GM19023 (cell line): Measurements from ENCODE around the gene PUS10.
"Not testable (repeated sequence)": the region's sequence is repeated elsewhere in the genome, so short reads cannot be mapped to it uniquely, and the experiment has no call there.

Experiments used
- ATAC-seq: cut with Tn5 transposase; IDR thresholded peaks from one replicate; pipeline ENCODE4 v1.9.1; 2021; ENCODE audit warnings: mild to moderate bottlenecking, moderate library complexity; ENCODE audit not compliant: unreplicated experiment

PUS10 gene

GRCh38 chr2:61017556-61018317 lies at the start of gene PUS10, which contains the start of gene PEX13:
PUS10 (minus strand) TSS chr2:61018255; CDS start chr2:61011890, 6,365 bp downstream.
PEX13 (plus strand) TSS chr2:61017720; CDS start chr2:61017760, 40 bp downstream.
- ATAC-seq, result peak; percentile 84

GRCh38 chr2:61065714-61066709 lies 48.0 kb upstream of the PUS10 start, which contains the start of gene SANBR:
SANBR (plus strand) TSS chr2:61065871; CDS start chr2:61070351, 4,480 bp downstream.
- peak; percentile 98 for ATAC-seq

GRCh38 chr2:61059382-61059781 lies 41.3 kb upstream of the PUS10 start:
- no peak for ATAC-seq

GRCh38 chr2:61057562-61057961 lies 39.5 kb upstream of the PUS10 start:
- ATAC-seq, result no peak

- ATAC-seq, result no peak
These were observed 37.5 kb upstream of the PUS10 start for GRCh38 chr2:61055557-61055956.

- no peak for ATAC-seq
These were observed 27.9 kb upstream of the PUS10 start for GRCh38 chr2:61045999-61046398.

- no peak for ATAC-seq
These were observed 27.2 kb upstream of the PUS10 start for GRCh38 chr2:61045226-61045625.

- no peak for ATAC-seq
These were observed 26.6 kb upstream of the PUS10 start for GRCh38 chr2:61044636-61045035.

GRCh38 chr2:61042807-61043206 lies 24.8 kb upstream of the PUS10 start:
- no peak for ATAC-seq

GRCh38 chr2:61036643-61037042 lies 18.6 kb upstream of the PUS10 start:
- not testable (repeated sequence) for ATAC-seq

- ATAC-seq, result not testable (repeated sequence)
These were observed 16.5 kb upstream of the PUS10 start for GRCh38 chr2:61034592-61034991.

- no peak for ATAC-seq
These were observed 11.5 kb upstream of the PUS10 start for GRCh38 chr2:61029533-61029932.

GRCh38 chr2:61023670-61024069 lies 5.6 kb upstream of the PUS10 start:
- ATAC-seq, result no peak

- no peak for ATAC-seq
These were observed 3.2 kb upstream of the PUS10 start for GRCh38 chr2:61021228-61021660.

- no peak for ATAC-seq
These were observed 743 bp upstream of the PUS10 start for GRCh38 chr2:61018798-61019197.

GRCh38 chr2:61018318-61018755 lies 282 bp upstream of the PUS10 start:
- no peak for ATAC-seq

- ATAC-seq, result peak; percentile 66
These were observed 976 bp downstream of the PUS10 start for GRCh38 chr2:61017003-61017555.

GRCh38 chr2:61016392-61017002 lies 1.6 kb downstream of the PUS10 start:
- ATAC-seq, result peak; percentile 12

GRCh38 chr2:61015976-61016375 lies 2.1 kb downstream of the PUS10 start:
- no peak for ATAC-seq

GRCh38 chr2:61014763-61015162 lies 3.3 kb downstream of the PUS10 start:
- ATAC-seq, result no peak

GRCh38 chr2:61013382-61013781 lies 4.7 kb downstream of the PUS10 start:
- no peak for ATAC-seq
